ENCODE results near the gene ABCD1. TPM values are rescaled to one million over a fixed set of nuclear protein-coding genes. Genes with fewer than 3 reads are reported as not detected.
"Not testable (repeated sequence)": the region's sequence is repeated elsewhere in the genome, so short reads cannot be mapped to it uniquely, and the experiment has no call there.

The ABCD1 gene
- total RNA-seq, 1 donor from 2014 or later, result 10.1 TPM

DNA sequence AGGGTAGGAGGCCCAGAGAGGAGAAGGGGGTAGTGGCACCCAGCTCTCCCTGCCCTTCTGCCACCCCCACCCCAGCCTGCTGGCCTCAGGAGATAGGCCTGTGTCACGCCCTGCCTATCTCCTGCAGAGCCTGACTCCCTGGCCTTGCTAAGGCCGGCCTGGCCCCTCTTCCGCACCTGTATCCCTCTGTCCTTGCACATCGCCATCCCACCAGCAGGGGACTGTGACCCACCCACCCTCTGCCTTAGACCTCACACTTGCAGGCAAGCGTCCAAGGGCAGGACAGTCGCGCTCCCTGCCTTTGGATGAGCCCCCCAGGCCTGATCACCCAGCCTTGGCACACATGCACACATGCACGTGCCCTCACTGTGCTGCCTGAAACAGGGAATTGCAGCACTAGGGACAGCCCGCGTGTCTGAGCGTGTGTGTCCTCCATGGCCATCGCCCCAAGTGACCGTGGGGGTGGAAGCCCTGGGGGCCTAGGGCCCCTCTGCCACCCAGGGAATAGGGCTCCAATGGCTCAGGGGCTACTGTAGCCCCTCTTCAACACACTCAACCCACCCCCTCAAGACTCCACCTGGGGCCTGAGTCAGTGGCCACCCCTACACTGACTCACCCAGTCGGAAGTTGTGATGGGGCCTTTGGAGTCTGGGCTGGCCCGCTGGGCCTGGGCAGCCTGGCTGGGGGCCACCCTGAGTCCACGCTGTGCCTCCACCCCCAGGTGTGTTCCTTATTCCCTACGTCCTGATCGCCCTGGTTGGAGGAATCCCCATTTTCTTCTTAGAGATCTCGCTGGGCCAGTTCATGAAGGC is 34.8 kb upstream of the ABCD1 start:
- H3K27ac Mint-ChIP-seq, result no peak overlapping the region
- H3K4me3 Mint-ChIP-seq (ENCODE audit: low read depth), result no peak overlapping the region
- DNase-seq (ENCODE audit: low spot score), result no peak
- intact Hi-C loops (cut with micrococcal nuclease), result no loop called here
- H3K9me3 Mint-ChIP-seq, result no peaks in the 10 kb centered on the region
- H3K4me1 Mint-ChIP-seq (ENCODE audit: low read depth), result no peaks in the 10 kb centered on the region
- no peaks in the 10 kb centered on the region for H3K36me3 Mint-ChIP-seq (ENCODE audit: low read depth)
- peaks cover 15% of the 10 kb centered on the region for H3K27me3 Mint-ChIP-seq (ENCODE audit: low read depth)

DNA sequence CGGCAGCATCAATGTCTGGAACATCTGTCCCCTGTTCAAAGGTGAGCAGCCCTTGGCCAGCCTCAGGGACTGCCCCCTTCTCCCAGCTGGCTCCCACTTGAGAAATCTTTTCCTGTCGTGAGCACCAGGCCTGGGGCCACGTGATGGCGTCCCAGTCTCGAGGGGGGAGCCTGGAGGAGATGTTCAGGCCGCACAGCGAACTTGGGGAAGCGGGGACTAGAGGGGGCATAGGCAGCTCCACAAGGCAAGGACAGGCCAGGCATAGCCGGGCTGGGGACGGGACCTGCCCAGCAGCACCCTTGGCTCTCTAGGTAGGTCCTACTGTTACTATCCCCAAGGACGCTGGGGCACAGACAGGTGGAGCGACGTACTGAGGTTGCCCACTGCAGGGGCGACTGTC is 34.2 kb upstream of the ABCD1 start:
- intact Hi-C loops (cut with micrococcal nuclease), result no loop called here
- Mint-ChIP-seq H3K9me3 (no peaks in the 10 kb centered on the region), H3K4me1 (ENCODE audit: low read depth) (no peaks in the 10 kb centered on the region), H3K27me3 (ENCODE audit: low read depth) (peaks cover 15% of the 10 kb centered on the region), H3K27ac (no peak overlapping the region), H3K4me3 (ENCODE audit: low read depth) (no peak overlapping the region), H3K36me3 (ENCODE audit: low read depth) (no peaks in the 10 kb centered on the region)
- no peak for DNase-seq (ENCODE audit: low spot score)

GRCh38 chrX:153691032-153691827 is 33.4 kb upstream of the ABCD1 start:
- H3K27ac Mint-ChIP-seq; H3K9me3 Mint-ChIP-seq; H3K4me3 Mint-ChIP-seq (ENCODE audit: low read depth); DNase-seq (ENCODE audit: low spot score); H3K4me1 Mint-ChIP-seq (ENCODE audit: low read depth); intact Hi-C loops (cut with micrococcal nuclease); H3K36me3 Mint-ChIP-seq (ENCODE audit: low read depth): not testable (repeated sequence)
- H3K27me3 Mint-ChIP-seq (ENCODE audit: low read depth), result peaks cover 12% of the 10 kb centered on the region

- H3K9me3 Mint-ChIP-seq, result no peaks in the 10 kb centered on the region
- peaks cover 4% of the 10 kb centered on the region for H3K36me3 Mint-ChIP-seq (ENCODE audit: low read depth)
- intact Hi-C loops (cut with micrococcal nuclease), result no loop called here
These were observed 32.7 kb upstream of the ABCD1 start for GRCh38 chrX:153692003-153692402.

DNA sequence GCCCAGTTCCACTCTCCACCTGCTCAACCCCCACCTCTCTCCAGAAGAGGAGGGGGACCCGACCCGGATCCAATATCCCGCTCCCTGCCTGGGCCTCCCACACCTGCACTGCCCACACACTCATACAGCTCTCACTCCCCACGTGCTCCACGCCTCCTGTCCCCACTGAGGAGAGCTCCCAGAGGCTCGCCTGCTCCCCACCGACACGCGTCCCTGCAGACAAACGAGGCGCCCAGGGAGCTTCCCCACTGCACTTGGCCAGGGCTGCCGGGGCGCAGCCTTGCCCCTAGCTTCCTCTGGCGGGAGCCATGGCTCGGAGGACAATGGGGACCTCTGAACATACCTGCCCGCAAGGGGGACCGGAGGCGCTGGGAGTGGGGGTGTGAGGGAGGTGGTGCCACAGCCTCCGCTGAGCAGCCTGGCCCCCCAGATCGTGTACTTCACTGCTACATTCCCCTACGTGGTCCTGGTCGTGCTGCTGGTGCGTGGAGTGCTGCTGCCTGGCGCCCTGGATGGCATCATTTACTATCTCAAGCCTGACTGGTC is 32.0 kb upstream of the ABCD1 start:
- Mint-ChIP-seq H3K27me3 (ENCODE audit: low read depth) (peaks cover 7% of the 10 kb centered on the region), H3K4me3 (ENCODE audit: low read depth) (no peak overlapping the region), H3K36me3 (ENCODE audit: low read depth) (peaks cover 11% of the 10 kb centered on the region), H3K27ac (no peak overlapping the region), H3K4me1 (ENCODE audit: low read depth) (no peaks in the 10 kb centered on the region), H3K9me3 (no peaks in the 10 kb centered on the region)
- no peak for DNase-seq (ENCODE audit: low spot score)
- intact Hi-C loops (cut with micrococcal nuclease), result no loop called here

More at GRCh38 chrX:153692003-153692402, 32.7 kb upstream of the ABCD1 start:
- Mint-ChIP-seq H3K27me3 (ENCODE audit: low read depth) (peaks cover 7% of the 10 kb centered on the region), H3K4me1 (ENCODE audit: low read depth) (no peaks in the 10 kb centered on the region), H3K4me3 (ENCODE audit: low read depth) (no peak overlapping the region), H3K27ac (no peak overlapping the region)
- no peak for DNase-seq (ENCODE audit: low spot score)

DNA sequence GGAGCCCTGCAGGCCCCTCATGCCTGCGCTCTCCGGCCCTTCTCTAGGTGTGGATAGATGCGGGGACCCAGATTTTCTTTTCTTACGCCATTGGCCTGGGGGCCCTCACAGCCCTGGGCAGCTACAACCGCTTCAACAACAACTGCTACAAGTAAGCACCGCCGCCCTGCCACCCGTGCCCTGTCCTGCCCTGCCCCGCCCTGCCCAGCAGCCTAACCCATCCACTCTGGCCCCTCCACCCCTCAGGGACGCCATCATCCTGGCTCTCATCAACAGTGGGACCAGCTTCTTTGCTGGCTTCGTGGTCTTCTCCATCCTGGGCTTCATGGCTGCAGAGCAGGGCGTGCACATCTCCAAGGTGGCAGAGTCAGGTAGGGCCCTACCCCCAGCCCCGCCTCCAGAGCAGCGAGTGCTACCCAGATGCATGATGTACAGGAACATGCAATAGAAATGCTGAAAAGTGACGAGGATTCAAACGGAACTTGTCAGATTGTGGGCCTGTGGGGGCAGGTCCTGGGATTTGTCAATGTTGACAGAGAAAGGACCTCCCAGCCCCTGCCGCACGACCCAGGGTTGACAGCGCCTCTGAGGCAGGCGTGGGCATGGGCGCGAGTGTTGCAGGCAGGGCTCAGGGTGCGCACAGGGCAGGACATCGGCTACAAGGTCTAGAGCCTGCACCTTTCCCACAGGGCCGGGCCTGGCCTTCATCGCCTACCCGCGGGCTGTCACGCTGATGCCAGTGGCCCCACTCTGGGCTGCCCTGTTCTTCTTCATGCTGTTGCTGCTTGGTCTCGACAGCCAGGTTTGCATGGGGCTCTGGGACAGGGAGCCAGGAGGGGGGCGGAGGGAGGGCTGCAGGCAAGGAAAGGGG is 31.2 kb upstream of the ABCD1 start:
- DNase-seq (ENCODE audit: low spot score), result no peak

DNA sequence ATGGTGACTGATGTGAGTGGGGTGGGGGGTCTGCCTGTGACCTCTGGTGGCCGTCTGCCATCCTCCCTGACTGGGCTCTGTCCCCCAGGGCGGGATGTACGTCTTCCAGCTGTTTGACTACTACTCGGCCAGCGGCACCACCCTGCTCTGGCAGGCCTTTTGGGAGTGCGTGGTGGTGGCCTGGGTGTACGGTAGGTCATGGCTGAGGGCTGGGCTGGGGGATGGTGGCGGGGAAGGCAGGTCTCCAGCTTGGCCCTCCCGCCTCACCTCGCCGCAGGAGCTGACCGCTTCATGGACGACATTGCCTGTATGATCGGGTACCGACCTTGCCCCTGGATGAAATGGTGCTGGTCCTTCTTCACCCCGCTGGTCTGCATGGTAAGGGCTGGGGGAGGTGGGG is 30.4 kb upstream of the ABCD1 start:
- H3K4me3 Mint-ChIP-seq (ENCODE audit: low read depth); H3K4me1 Mint-ChIP-seq (ENCODE audit: low read depth); H3K9me3 Mint-ChIP-seq; H3K27me3 Mint-ChIP-seq (ENCODE audit: low read depth); H3K27ac Mint-ChIP-seq; DNase-seq (ENCODE audit: low spot score); intact Hi-C loops (cut with micrococcal nuclease): not testable (repeated sequence)
- peaks cover 17% of the 10 kb centered on the region for H3K36me3 Mint-ChIP-seq (ENCODE audit: low read depth)

More for the DNA sequence above, 31.2 kb upstream of the ABCD1 start:
- Mint-ChIP-seq H3K27me3 (ENCODE audit: low read depth) (peaks cover 7% of the 10 kb centered on the region), H3K4me3 (ENCODE audit: low read depth) (no peak overlapping the region), H3K36me3 (ENCODE audit: low read depth) (peaks cover 12% of the 10 kb centered on the region), H3K4me1 (ENCODE audit: low read depth) (no peaks in the 10 kb centered on the region), H3K9me3 (no peaks in the 10 kb centered on the region), H3K27ac (no peak overlapping the region)
- intact Hi-C loops (cut with micrococcal nuclease), result no loop called here

GRCh38 chrX:153694687-153695270 is 29.9 kb upstream of the ABCD1 start:
- H3K9me3 Mint-ChIP-seq, result no peaks in the 10 kb centered on the region
- no peak for DNase-seq (ENCODE audit: low spot score)
- intact Hi-C loops (cut with micrococcal nuclease), result no loop called here
- H3K4me3 Mint-ChIP-seq (ENCODE audit: low read depth), result no peak overlapping the region
- peaks cover 5% of the 10 kb centered on the region for H3K27me3 Mint-ChIP-seq (ENCODE audit: low read depth)
- H3K36me3 Mint-ChIP-seq (ENCODE audit: low read depth), result peaks cover 17% of the 10 kb centered on the region
- H3K4me1 Mint-ChIP-seq (ENCODE audit: low read depth), result no peaks in the 10 kb centered on the region
- H3K27ac Mint-ChIP-seq, result no peak overlapping the region

DNA sequence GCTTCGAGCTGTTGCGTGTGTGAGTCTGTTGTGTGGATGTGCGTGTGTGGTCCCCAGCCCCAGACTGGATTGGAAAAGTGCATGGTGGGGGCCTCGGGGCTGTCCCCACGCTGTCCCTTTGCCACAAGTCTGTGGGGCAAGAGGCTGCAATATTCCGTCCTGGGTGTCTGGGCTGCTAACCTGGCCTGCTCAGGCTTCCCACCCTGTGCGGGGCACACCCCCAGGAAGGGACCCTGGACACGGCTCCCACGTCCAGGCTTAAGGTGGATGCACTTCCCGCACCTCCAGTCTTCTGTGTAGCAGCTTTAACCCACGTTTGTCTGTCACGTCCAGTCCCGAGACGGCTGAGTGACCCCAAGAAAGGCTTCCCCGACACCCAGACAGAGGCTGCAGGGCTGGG is 28.6 kb upstream of the ABCD1 start:
- no peaks in the 10 kb centered on the region for H3K4me1 Mint-ChIP-seq (ENCODE audit: low read depth)
- H3K27ac Mint-ChIP-seq, result no peak overlapping the region
- intact Hi-C loops (cut with micrococcal nuclease), result no loop called here
- DNase-seq (ENCODE audit: low spot score), result no peak
- H3K36me3 Mint-ChIP-seq (ENCODE audit: low read depth), result peaks cover 21% of the 10 kb centered on the region
- no peaks in the 10 kb centered on the region for H3K27me3 Mint-ChIP-seq (ENCODE audit: low read depth)
- H3K4me3 Mint-ChIP-seq (ENCODE audit: low read depth), result no peak overlapping the region
- H3K9me3 Mint-ChIP-seq, result no peaks in the 10 kb centered on the region

DNA sequence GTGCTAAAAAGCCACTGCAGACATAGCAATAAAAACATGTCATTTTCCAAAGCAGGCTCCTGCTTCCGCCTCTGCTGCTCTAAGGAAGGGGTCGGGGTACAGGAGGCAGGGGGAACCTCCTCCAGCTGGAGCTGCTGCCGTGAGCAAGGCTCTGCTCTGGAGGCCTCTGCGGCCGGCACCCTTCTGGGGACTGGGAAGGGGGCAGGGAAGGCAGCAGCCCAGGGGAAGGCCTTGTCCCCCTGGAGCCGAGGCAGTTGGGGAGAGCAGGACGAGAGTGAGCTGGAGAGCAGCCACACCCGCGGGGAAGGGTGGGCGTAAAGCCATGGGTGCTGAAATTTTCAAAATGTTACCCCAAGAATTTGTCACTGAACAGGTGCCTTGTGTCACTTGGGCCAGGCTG is 28.1 kb upstream of the ABCD1 start:
- H3K4me1 Mint-ChIP-seq (ENCODE audit: low read depth); intact Hi-C loops (cut with micrococcal nuclease); H3K4me3 Mint-ChIP-seq (ENCODE audit: low read depth); H3K27me3 Mint-ChIP-seq (ENCODE audit: low read depth); DNase-seq (ENCODE audit: low spot score); H3K27ac Mint-ChIP-seq; H3K9me3 Mint-ChIP-seq: not testable (repeated sequence)
- peaks cover 21% of the 10 kb centered on the region for H3K36me3 Mint-ChIP-seq (ENCODE audit: low read depth)

- intact Hi-C loops (cut with micrococcal nuclease), result not testable (repeated sequence)
These were observed 27.5 kb upstream of the ABCD1 start for GRCh38 chrX:153696986-153697722.

More at GRCh38 chrX:153696986-153697722, 27.5 kb upstream of the ABCD1 start:
- not testable (repeated sequence) for H3K27me3 Mint-ChIP-seq (ENCODE audit: low read depth); H3K27ac Mint-ChIP-seq; DNase-seq (ENCODE audit: low spot score); H3K4me3 Mint-ChIP-seq (ENCODE audit: low read depth); H3K4me1 Mint-ChIP-seq (ENCODE audit: low read depth); H3K9me3 Mint-ChIP-seq
- H3K36me3 Mint-ChIP-seq (ENCODE audit: low read depth), result peaks cover 21% of the 10 kb centered on the region

Data from activated T-helper 2 cell treated with anti-CD3 and anti-CD28 coated beads, Interferon-gamma antibody, Interleukin-2, Interleukin-4, amounts not matched to agents 10 μg/mL and 5 μg/mL and 100 μg/mL, durations not matched to agents 14 hours and 24 hours and 36 hours (primary cell).